ENCODE results near the gene BCDIN3D.

The BCDIN3D gene

DNA sequence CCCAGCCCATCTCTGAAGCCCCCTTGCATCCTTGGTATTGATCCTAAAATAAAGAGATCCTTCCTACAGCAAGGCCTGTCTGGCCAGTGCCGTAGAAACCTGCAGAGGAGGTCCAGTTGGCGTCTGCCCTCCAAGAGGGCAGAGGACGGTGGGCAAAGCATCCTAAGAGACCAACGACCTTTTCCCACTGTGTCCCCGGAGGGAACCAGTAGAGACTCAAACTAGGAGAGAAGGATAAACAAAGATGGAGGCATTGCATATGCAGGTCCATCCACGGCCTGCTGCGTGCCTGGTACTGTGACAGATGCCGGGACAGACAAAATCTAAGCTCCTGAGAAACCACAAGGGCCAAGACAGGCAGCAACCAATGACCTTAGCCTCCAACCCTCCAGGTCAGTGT lies 18.5 kb downstream of the BCDIN3D start:
- no peak overlapping the region for H3K27ac ChIP-seq
- no peak for TF ChIP-seq ZFX (IDR thresholded peaks at IDR 0.05)
- TF ChIP-seq, protein P1, sequence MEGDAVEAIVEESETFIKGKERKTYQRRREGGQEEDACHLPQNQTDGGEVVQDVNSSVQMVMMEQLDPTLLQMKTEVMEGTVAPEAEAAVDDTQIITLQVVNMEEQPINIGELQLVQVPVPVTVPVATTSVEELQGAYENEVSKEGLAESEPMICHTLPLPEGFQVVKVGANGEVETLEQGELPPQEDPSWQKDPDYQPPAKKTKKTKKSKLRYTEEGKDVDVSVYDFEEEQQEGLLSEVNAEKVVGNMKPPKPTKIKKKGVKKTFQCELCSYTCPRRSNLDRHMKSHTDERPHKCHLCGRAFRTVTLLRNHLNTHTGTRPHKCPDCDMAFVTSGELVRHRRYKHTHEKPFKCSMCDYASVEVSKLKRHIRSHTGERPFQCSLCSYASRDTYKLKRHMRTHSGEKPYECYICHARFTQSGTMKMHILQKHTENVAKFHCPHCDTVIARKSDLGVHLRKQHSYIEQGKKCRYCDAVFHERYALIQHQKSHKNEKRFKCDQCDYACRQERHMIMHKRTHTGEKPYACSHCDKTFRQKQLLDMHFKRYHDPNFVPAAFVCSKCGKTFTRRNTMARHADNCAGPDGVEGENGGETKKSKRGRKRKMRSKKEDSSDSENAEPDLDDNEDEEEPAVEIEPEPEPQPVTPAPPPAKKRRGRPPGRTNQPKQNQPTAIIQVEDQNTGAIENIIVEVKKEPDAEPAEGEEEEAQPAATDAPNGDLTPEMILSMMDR (conservative IDR thresholded peaks at IDR 0.05), result no peak

DNA sequence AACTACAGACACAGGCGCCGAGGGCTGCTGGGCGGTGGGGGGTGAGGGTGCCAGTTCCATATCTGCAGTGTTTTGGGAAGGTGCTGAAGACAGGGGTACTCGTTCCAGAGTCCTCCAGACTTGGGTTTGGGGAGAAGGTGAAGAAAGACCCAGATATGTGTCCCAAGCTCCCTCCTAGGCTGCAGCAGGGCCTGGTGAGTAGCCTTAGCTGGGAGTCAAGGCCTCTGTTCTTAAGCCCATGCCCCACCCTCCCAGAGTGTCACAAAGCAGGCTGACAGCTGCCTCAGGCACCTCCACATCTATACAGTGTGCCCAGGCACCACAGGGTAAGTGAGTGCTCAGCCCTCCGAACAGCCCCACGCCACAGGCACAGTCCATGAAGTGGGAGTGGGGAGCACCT lies 19.0 kb downstream of the BCDIN3D start:
- TF ChIP-seq, protein P1 (conservative IDR thresholded peaks at IDR 0.05), result no peak
- no peak for TF ChIP-seq ZFX (IDR thresholded peaks at IDR 0.05)
- no peak overlapping the region for H3K27ac ChIP-seq

DNA sequence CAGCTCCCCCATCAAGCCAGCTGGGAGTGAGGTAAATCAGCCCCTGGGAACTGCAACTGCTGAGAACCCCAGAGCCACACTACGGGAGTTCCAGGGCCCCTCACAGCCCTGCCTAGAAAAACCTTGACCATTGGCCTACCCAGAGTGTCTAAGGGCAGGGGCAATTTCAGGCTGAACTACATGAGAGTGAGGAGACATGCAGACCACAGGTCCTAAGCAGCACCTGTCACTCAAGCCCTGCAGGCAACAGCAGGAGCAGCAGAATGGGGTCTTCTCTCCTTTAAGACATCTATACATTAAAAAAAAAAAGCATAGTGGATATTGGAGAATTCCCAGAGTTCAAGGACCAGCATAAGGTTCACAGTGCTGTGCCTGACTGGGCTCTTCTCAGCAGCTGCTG lies 19.6 kb downstream of the BCDIN3D start:
- no peak for TF ChIP-seq ZFX (IDR thresholded peaks at IDR 0.05)
- H3K27ac ChIP-seq, result no peak overlapping the region

DNA sequence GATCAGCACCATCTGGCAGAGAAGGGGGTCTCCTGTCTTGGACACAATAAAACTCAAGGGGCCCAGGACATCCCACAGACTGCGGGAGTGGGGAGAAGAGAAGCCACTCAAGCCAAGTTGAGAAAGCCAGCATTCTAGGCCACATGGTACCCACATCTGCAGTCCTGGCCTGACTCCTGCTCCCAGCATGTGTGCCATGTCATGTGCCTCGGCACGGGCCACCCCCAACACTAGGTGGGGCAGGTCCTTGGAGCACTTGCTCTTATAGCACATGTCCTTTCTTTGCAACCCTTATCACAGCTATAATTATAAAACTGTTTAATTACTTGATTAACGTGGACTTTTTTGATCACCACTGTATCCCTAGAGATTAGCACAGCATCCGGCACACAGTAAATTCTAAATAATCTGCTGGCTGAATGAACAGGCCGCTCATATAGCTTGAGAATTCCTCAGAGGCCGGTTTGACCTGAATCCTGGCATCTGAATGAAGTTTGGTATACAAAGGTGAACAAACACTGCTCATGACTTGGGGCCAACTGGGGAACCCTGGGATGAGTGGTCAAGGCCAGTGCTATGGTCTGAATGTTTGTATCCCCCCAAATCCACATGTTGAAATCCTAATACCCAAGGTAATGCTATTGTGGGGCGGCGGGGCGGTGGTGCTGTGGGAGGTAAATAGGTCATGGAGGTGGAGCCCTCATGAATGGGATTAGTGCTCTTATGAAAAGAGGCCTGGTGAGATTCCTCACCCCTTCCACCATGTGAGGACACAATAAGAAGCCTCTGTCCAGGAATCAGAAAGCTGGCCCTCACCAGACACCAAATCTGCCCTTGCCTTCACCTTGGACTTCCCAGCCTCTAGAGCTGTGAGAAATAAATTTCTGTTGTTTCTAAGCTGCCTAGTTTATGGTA lies 21.3 kb downstream of the BCDIN3D start:
- no peak overlapping the region for H3K27ac ChIP-seq
- no peak for TF ChIP-seq ZFX (IDR thresholded peaks at IDR 0.05)
- TF ChIP-seq, protein P1 (conservative IDR thresholded peaks at IDR 0.05), result no peak

GRCh38 chr12:49819786-49820185 lies 23.1 kb downstream of the BCDIN3D start:
- no peak for TF ChIP-seq ZFX (IDR thresholded peaks at IDR 0.05)
- TF ChIP-seq, protein P1 (conservative IDR thresholded peaks at IDR 0.05), result no peak

DNA sequence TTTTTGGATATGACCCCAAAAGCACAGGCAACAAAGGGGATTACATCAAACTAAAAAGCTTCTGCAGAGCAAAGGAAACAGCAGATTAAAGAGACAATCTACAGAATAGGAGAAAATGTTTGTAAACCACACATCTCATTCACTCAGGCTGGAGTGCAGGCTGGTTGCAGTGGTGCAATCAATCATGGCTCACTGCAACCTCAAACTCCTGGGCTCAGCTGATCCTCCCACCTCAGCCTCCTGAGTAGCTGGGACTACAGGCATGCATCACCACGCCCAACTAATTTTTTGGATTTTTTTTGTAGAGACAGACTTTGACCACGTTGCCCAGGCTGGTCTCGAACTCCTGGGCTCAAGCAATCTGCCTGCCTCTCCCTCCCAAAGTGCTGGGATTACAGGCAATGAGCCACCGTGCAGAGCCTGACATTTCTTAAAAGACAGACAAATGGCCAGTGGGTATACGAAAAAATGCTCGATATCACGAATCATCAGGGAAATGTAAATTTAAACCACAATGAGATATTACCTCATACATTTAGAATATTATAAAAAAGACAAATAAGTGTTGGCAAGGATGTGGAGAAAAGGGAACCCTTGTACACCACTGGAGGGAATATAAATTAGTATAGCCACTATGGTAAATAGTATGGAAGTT lies 24.5 kb downstream of the BCDIN3D start:
- H3K27ac ChIP-seq, result no peak overlapping the region
- TF ChIP-seq ZFX (IDR thresholded peaks at IDR 0.05), result no peak
- TF ChIP-seq, protein P1 (conservative IDR thresholded peaks at IDR 0.05), result no peak

More at GRCh38 chr12:49819786-49820185, 23.1 kb downstream of the BCDIN3D start:
- H3K27ac ChIP-seq, result no peak overlapping the region

- TF ChIP-seq, protein P1 (conservative IDR thresholded peaks at IDR 0.05), result no peak
- no peak for TF ChIP-seq ZFX (IDR thresholded peaks at IDR 0.05)
- H3K27ac ChIP-seq, result no peak overlapping the region
Measured at GRCh38 chr12:49813131-49813530, 29.8 kb downstream of the BCDIN3D start.

Data from C4-2B (cell line).